ENCODE data around the gene BACE2.
"Not testable (repeated sequence)": the region's sequence is repeated elsewhere in the genome, so short reads cannot be mapped to it uniquely, and the experiment has no call there.

GRCh38 chr21:41244266-41244880 lies 76.4 kb downstream of the BACE2 start:
- TF ChIP-seq TAF1 (conservative IDR thresholded peaks at IDR 0.05); YY1 (IDR thresholded peaks at IDR 0.05); REST (IDR thresholded peaks at IDR 0.05); JUND (IDR thresholded peaks at IDR 0.05); CTCF (IDR thresholded peaks at IDR 0.05; ENCODE audit: low read depth, low read length, missing input control): not testable (repeated sequence)

Measured in liver (tissue), 3 donors.